ENCODE data around the gene SHOC1.

SHOC1 gene

DNA sequence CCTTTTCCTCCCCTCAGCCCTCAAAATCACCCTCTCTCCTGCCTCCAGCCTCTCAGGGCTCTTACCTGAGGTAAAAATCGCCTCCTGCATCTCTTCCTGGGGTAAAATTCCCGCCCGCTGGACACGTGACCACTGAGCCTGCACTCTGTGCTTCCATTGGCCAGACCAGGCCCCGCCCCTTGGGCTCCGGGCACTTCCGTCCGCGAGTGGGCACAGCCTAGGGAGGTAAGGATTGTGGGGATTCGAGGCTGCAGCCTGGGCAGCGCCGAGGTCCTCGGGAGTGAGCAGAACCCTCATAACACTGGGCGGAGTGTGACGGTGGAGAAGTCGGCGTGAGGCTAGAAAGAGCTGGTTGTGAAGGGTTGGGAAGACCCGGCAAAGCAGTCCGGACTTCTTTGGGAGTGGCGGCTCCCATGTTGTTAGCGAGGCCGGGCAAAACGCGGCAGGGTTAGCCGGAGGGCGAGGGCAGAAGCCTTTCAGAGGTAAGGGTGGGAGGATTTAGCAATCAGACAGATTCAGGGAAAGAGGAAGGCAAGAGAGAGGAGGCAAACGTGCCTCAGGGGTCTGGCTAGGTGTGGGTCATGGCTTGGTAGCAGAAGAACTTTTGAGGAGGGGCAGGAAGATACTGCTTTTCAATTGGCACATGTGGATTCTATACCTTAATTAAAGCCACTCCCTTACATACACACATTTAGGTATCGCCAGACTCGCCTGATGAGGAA lies at the start of gene SHOC1:
Gene SHOC1, minus strand, starts transcription at position 103 of the 722 bp plus-strand sequence. CDS start 3,519 bp downstream, outside the sequence.
- Mint-ChIP-seq H3K36me3 (no peaks in the 10 kb centered on the region), H3K9me3 (no peaks in the 10 kb centered on the region), H3K27ac (no peak within 1 kb of the TSS), H3K4me3 (no peak within 1 kb of the TSS), H3K27me3 (no peaks in the 10 kb centered on the region), H3K4me1 (no peaks in the 10 kb centered on the region)
- CTCF ChIA-PET: no interaction called here
- DNase-seq: no peak

DNA sequence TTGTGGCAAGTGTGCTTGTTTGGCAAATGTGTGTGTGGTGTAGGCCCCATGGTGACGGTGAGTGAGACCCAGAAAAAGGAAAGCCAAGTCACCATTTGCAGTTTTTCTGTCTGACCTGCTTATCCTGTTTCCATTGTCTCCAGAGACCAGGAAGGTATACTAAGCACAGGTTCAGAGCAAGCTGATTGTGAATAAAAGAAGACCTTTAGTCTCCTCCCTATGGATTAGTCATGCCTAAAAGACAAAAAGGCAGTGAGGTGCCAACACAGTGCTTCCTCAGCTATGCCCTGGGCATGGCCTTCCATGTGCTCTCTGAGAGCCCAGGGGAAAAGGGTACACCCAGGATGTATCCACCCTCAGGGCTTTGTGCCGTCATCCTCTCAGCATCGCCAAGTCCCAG lies 49.2 kb upstream of the SHOC1 start:
- H3K36me3 Mint-ChIP-seq: no peaks in the 10 kb centered on the region
- no peaks in the 10 kb centered on the region for H3K4me1 Mint-ChIP-seq
- CTCF ChIA-PET: no interaction called here
- no peak overlapping the region for H3K27ac Mint-ChIP-seq
- H3K9me3 Mint-ChIP-seq: no peaks in the 10 kb centered on the region
- H3K4me3 Mint-ChIP-seq: no peak overlapping the region
- DNase-seq: no peak
- peaks cover 11% of the 10 kb centered on the region for H3K27me3 Mint-ChIP-seq

DNA sequence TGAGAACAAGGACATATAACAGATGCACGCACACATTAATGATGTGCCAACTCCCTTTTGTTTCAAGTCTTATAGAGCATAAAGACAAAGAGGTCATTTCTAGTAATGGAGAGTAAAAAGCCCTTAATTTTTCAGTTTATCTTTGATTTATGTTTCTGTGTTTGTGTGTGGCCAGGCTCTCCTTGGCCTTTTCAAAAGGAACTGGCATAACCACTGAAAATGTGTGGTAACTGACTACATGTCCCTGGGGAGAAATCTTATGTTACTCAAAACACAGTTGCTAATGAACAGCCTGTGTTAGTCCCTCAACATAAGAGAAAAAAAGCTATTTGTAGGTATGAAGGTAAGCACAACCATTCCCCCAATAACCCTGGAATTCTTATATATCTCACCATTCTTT lies 47.6 kb upstream of the SHOC1 start:
- CTCF ChIA-PET: no interaction called here

DNA sequence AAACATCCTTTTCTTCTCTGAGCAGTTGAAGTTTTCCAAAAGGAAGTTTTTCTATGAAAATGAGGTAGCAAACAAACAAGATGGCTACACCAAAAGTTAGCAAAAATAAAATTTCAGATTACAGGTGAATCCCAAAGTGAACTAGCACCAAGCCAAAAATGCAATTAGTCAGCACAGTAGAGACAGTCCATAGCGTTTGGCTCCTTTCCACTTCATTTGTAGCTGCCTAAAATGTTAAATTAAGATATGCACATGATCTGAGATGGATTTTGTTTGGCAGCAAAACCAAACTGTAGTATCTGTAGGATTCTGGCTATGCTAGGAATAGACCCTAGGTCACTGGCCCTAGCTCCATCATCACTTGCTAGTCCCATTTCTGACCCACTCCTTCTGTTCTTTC lies 45.7 kb upstream of the SHOC1 start:
- Mint-ChIP-seq H3K4me1 (no peaks in the 10 kb centered on the region), H3K4me3 (no peak overlapping the region), H3K27me3 (peaks cover 11% of the 10 kb centered on the region), H3K36me3 (no peaks in the 10 kb centered on the region), H3K27ac (no peak overlapping the region), H3K9me3 (no peaks in the 10 kb centered on the region)
- CTCF ChIA-PET: no interaction called here
- DNase-seq: no peak

More for the DNA sequence above, 47.6 kb upstream of the SHOC1 start:
- H3K27me3 Mint-ChIP-seq: peaks cover 11% of the 10 kb centered on the region
- DNase-seq: no peak
- H3K27ac Mint-ChIP-seq: no peak overlapping the region
- H3K4me1 Mint-ChIP-seq: no peaks in the 10 kb centered on the region
- no peak overlapping the region for H3K4me3 Mint-ChIP-seq
- H3K36me3 Mint-ChIP-seq: no peaks in the 10 kb centered on the region
- H3K9me3 Mint-ChIP-seq: no peaks in the 10 kb centered on the region

DNA sequence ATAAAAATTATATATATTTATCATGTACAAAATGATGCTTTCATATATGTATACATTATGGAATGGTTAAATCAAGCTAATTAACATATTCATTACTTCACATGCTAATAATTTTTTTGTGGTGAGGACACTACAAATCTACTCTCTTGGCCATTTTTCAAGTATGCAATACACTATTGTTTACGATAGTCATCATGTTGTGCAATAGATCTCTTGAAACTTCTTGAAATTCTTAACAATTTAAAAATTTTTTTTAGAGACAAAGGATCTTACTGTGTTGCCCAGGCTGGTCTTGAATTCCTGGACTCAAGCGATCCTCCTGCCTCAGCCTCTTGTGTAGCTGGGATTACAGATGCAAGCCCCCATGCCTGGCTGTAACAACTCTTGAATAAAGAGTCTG lies 45.2 kb upstream of the SHOC1 start:
- H3K4me3 Mint-ChIP-seq: no peak overlapping the region
- H3K4me1 Mint-ChIP-seq: no peaks in the 10 kb centered on the region
- no peaks in the 10 kb centered on the region for H3K9me3 Mint-ChIP-seq
- no peak for DNase-seq
- H3K27ac Mint-ChIP-seq: no peak overlapping the region
- CTCF ChIA-PET: no interaction called here
- H3K36me3 Mint-ChIP-seq: no peaks in the 10 kb centered on the region
- H3K27me3 Mint-ChIP-seq: peaks cover 11% of the 10 kb centered on the region

DNA sequence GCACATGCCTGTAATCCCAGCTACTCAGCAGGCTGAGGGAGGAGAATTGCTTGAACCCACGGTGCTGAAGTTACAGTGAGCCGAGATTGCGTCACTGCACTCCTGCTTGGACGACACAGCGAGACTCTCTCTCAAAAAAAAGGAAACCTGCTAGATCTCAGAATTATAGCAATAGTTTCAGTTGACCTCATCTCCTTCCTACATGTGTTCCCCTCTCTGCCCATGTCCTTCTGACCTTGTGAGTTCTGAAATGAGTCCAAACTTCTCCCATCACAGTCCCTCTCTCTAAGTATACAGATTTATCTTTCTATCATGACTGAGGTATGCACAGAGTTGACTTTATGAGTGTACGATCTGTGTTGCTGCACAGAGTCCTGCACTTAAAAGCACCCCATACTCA lies 44.6 kb upstream of the SHOC1 start:
- CTCF ChIA-PET: no interaction called here
- no peak overlapping the region for H3K27ac Mint-ChIP-seq
- no peak for DNase-seq
- no peaks in the 10 kb centered on the region for H3K9me3 Mint-ChIP-seq
- H3K4me1 Mint-ChIP-seq: no peaks in the 10 kb centered on the region
- peaks cover 11% of the 10 kb centered on the region for H3K27me3 Mint-ChIP-seq
- no peaks in the 10 kb centered on the region for H3K36me3 Mint-ChIP-seq
- H3K4me3 Mint-ChIP-seq: no peak overlapping the region

DNA sequence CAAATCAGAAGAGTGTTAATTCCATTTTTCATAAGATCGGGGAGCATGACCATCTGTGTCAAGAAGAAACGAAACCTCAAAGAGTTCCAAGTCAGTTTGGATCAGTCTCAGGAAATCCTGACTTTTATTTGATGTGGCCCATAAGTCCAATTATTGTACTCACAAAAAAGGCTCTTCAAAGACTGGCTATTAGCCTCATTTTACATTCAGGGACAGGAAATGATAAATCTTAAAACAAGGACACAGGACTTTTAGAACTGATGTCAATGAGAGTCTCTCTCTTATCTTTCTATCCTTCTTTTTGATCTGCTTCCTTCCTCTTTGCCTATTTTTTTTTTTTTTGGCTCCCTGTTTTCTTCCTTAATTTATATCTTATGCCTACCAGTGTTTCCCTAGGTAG lies 43.7 kb upstream of the SHOC1 start:
- Mint-ChIP-seq H3K27ac (no peak overlapping the region), H3K4me3 (no peak overlapping the region), H3K36me3 (no peaks in the 10 kb centered on the region), H3K4me1 (no peaks in the 10 kb centered on the region), H3K9me3 (no peaks in the 10 kb centered on the region), H3K27me3 (peaks cover 11% of the 10 kb centered on the region)
- no peak for DNase-seq
- CTCF ChIA-PET: no interaction called here

DNA sequence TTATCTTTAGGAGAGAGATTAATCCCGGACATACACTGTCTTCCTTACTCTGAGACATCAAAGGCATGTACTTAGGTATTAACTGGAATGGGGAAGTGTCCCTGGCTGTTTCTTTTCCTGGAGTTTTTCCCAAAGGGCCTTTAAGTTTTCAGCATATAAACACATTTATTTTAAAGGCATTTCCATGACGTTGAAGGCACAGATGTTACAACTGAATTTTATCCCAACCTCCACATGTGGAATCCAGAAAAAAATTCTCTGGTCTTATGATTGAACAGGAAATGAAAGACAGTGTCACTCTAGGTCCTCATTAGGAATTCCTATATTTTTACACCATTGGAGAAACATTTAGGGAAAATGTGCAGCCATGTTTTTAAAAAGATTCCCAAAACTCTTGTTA lies 41.6 kb upstream of the SHOC1 start:
- no peak overlapping the region for H3K27ac Mint-ChIP-seq
- no peak overlapping the region for H3K4me3 Mint-ChIP-seq
- H3K4me1 Mint-ChIP-seq: no peaks in the 10 kb centered on the region
- H3K9me3 Mint-ChIP-seq: no peaks in the 10 kb centered on the region
- H3K36me3 Mint-ChIP-seq: no peaks in the 10 kb centered on the region
- no peak for DNase-seq
- peaks cover 8% of the 10 kb centered on the region for H3K27me3 Mint-ChIP-seq
- CTCF ChIA-PET: no interaction called here

DNA sequence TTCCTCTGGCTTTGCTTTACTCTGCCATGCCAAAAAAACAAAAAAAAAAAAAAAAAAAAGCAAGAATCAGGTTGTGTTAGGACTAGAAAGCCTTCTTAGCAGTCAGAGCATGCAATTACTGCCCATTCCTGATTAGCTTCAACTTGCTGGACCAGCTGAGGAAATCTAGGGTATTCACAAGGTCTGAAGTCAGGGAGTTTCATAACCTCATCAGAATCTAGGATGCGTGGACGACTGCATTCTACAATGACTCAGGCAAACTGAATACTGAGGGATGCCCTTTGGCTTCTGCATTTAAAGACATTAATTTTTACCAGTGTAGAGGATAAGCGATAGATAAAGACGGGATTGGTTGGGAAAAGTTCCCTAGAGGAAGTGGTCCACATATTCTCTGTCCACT lies 39.2 kb upstream of the SHOC1 start:
- Mint-ChIP-seq H3K4me3 (no peak overlapping the region), H3K36me3 (no peaks in the 10 kb centered on the region), H3K9me3 (no peaks in the 10 kb centered on the region), H3K4me1 (no peaks in the 10 kb centered on the region), H3K27ac (no peak overlapping the region), H3K27me3 (peaks cover 8% of the 10 kb centered on the region)
- no peak for DNase-seq
- CTCF ChIA-PET: interaction anchor here (0.6 kb wide), 1 partner anchor 20 kb away, joined by 3 read pairs; no protein-coding TSS in a partner anchor

DNA sequence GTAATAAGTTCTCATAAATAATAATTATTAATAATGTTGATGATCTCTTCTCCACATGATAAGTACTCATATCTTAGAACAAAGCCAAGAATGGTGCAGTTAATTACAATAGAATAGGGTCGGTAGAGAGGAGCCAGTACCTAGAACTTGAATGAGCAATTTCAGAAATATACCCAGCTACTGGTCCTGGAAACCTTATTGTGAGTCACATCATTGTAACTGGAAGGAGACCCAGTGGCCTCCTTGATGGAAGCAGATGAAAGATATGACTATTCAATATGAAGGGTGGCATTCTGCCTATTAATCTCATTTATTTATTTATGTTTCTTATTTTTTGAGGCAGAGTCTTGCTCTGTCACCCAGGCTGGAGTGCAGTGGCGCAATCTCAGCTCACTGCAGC lies 37.7 kb upstream of the SHOC1 start:
- H3K4me1 Mint-ChIP-seq: no peaks in the 10 kb centered on the region
- no peak overlapping the region for H3K4me3 Mint-ChIP-seq
- DNase-seq: no peak
- H3K9me3 Mint-ChIP-seq: no peaks in the 10 kb centered on the region
- H3K36me3 Mint-ChIP-seq: no peaks in the 10 kb centered on the region
- CTCF ChIA-PET: no interaction called here
- peaks cover 8% of the 10 kb centered on the region for H3K27me3 Mint-ChIP-seq
- no peak overlapping the region for H3K27ac Mint-ChIP-seq

DNA sequence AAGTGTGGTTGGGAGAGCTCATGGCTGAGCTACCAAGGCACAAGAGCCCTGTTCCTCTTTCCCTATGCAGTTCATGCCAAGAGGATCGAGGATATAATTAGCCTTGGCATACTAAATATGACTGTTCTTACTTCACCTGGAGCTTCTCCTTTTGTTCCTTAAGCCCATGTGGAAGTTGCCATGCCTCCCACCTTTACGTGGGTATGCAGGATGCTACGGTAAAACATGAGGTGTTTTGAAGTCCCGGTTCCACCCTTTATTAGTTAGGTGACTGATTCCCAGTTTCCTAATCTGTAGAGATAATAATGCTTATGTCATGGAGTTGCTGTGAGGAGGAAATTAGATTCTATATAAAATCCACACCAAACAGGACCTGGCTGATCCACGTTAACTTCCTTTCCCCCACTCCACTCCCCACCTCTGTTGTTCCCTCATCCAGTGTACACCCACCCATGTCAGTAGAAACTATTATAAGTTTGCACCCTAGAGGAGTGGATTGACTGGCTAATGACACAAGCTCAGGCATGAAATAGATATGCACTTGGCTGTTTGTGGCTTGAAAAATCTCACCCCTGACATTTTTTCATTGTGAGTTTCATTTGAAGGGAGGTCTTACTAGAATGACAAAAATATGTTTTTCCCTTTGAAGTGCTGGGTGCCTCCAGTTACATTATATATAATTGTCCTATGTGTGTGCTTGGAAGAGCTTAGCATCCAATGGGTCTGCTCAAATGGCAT lies 36.8 kb upstream of the SHOC1 start:
- CTCF ChIA-PET: no interaction called here
- Mint-ChIP-seq H3K27ac (no peak overlapping the region), H3K36me3 (no peaks in the 10 kb centered on the region), H3K27me3 (peaks cover 8% of the 10 kb centered on the region), H3K4me3 (no peak overlapping the region), H3K9me3 (no peaks in the 10 kb centered on the region), H3K4me1 (no peaks in the 10 kb centered on the region)
- DNase-seq: no peak

DNA sequence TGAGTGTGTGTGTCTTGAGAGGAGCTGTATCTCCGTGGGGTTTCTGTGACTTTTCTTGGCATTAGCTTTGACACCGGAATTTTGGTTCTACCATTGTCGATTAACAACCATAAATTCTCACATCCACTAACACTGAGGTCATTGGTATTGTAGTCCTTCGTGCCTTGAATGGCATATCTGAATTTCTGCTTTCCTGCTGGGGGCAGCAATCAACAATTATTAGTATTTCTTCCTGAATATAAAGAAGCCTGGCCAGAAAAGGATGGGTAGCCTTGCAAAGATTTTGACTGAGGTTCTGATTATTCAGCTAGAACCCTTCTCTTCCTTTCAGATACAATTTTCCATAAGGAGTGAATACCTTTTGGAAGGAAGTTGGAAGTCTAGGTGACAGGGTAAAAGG lies 33.5 kb upstream of the SHOC1 start:
- no peak overlapping the region for H3K4me3 Mint-ChIP-seq
- no peaks in the 10 kb centered on the region for H3K36me3 Mint-ChIP-seq
- CTCF ChIA-PET: interaction anchor here (0.6 kb wide), 1 partner anchor 246 kb away, joined by 3 read pairs; no protein-coding TSS in a partner anchor
- no peak for DNase-seq
- H3K4me1 Mint-ChIP-seq: no peaks in the 10 kb centered on the region
- no peaks in the 10 kb centered on the region for H3K9me3 Mint-ChIP-seq
- no peak overlapping the region for H3K27ac Mint-ChIP-seq
- peaks cover 16% of the 10 kb centered on the region for H3K27me3 Mint-ChIP-seq

DNA sequence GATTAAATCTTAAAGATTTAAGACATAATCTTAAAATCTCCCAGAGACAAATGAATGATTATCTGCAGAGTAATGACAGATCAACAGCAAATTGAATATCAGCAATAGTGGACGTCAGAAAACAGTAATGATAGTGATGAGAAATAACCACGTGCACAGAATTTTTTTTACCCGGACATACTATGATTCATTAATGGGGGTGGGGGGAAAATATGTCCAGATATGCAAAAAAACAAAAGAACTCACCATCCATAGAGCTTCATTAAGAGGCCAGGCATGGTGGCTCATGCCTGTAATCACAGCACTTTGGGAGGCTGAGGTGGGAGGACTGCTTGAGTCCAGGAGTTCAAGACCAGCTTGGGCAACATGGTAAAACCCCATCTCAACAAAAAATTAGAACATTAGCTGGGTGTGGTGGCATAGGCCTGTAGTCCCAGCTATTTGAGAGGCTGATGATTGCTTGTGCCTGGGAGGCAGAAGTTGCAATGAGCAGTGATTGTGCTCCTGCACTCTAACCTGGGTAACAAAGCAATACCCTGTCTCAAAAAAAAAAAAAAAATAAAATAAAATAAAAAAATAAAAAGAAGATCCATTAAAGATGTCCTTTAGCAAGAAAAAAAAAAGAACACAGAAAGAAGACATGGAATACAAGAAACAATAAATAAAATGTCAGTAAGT lies 30.9 kb upstream of the SHOC1 start:
- H3K27ac Mint-ChIP-seq: no peak overlapping the region
- no peaks in the 10 kb centered on the region for H3K36me3 Mint-ChIP-seq
- no peaks in the 10 kb centered on the region for H3K4me1 Mint-ChIP-seq
- H3K27me3 Mint-ChIP-seq: peaks cover 17% of the 10 kb centered on the region
- H3K9me3 Mint-ChIP-seq: no peaks in the 10 kb centered on the region
- H3K4me3 Mint-ChIP-seq: no peak overlapping the region
- no peak for DNase-seq
- CTCF ChIA-PET: interaction anchor here (0.7 to 1.3 kb wide), 4 partner anchors 8 to 1096 kb away, joined by 3 to 5 read pairs (median 4); no protein-coding TSS in a partner anchor

DNA sequence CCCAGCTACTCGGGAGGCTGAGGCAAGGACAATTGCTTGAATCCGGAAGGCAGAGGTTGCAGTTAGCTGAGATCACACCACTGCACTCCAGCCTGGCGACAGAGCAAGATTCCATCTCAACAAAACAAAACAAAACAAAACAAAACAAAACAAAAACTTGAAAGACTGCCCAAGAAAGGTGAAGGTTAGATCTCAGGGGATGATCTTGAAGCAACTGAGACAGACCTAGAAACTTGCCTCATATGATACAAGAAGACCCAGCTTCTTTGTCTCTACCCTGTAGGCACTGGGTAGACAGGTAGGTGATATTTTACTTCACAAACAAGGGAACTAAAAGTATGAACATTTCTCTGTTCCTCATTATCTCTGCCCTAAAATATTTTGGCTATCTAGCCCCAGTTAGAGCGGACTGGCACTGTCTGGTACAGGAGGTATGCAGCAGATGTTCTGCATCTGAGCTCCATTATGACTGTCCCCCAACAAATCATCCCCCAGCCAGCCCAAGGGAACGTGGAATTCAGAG lies 26.3 kb upstream of the SHOC1 start:
- Mint-ChIP-seq H3K27ac (no peak overlapping the region), H3K27me3 (peaks cover 13% of the 10 kb centered on the region), H3K4me3 (no peak overlapping the region), H3K4me1 (no peaks in the 10 kb centered on the region), H3K9me3 (no peaks in the 10 kb centered on the region), H3K36me3 (no peaks in the 10 kb centered on the region)
- CTCF ChIA-PET: no interaction called here
- no peak for DNase-seq
